Measurements from ENCODE around the gene HOXD4.

HOXD4 gene

DNA sequence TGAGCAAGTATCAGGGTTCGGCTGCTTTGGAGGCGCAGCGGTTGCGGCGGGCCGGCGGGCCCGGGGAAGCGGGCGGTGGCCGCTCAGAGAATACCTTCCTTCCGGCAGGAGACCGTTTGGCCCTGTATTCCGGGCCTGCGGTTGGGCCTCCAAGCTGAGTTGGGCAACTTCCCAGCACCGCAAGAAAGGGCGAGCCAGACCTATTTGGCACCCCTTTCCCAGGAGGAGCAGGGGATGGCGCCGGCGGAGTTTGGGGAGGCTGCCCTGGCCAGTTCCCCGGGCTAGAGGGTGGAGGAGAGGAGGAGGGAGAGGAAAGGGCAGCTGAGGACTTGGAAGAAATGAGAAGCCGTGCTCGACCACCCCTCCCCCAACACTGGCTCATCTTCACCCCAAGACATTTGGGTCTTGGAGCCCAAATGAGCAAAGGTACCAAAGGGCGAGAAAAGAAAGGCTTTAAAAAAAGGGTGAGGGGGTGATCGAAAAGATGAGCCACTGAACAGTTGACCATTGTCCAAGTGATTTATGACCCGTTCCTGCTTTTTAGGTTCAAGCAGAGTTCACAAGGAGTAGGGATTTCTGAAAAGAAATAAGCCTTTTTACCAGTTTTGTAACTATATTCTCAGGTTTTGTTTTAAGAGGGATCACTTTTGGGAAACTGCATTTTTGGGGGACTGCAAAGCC is 14.2 kb downstream of the HOXD4 start:
- no peak overlapping the region for H3K4me3 ChIP-seq (ENCODE audit: low read depth, low read length)
- TF ChIP-seq, protein P1, sequence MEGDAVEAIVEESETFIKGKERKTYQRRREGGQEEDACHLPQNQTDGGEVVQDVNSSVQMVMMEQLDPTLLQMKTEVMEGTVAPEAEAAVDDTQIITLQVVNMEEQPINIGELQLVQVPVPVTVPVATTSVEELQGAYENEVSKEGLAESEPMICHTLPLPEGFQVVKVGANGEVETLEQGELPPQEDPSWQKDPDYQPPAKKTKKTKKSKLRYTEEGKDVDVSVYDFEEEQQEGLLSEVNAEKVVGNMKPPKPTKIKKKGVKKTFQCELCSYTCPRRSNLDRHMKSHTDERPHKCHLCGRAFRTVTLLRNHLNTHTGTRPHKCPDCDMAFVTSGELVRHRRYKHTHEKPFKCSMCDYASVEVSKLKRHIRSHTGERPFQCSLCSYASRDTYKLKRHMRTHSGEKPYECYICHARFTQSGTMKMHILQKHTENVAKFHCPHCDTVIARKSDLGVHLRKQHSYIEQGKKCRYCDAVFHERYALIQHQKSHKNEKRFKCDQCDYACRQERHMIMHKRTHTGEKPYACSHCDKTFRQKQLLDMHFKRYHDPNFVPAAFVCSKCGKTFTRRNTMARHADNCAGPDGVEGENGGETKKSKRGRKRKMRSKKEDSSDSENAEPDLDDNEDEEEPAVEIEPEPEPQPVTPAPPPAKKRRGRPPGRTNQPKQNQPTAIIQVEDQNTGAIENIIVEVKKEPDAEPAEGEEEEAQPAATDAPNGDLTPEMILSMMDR (IDR thresholded peaks at IDR 0.05; ENCODE audit: insufficient read depth, low read depth, low read length, missing control alignments) = no peak
- no peak for DNase-seq (ENCODE audit: low read depth)

GRCh38 chr2:176166272-176166671 is 14.9 kb downstream of the HOXD4 start:
- no peak for DNase-seq (ENCODE audit: low read depth)
- H3K4me3 ChIP-seq (ENCODE audit: low read depth, low read length) = no peak overlapping the region
- TF ChIP-seq, protein P1 (IDR thresholded peaks at IDR 0.05; ENCODE audit: insufficient read depth, low read depth, low read length, missing control alignments) = no peak

GRCh38 chr2:176167398-176167797 is 16.0 kb downstream of the HOXD4 start:
- TF ChIP-seq, protein P1 (IDR thresholded peaks at IDR 0.05; ENCODE audit: insufficient read depth, low read depth, low read length, missing control alignments) = no peak
- H3K4me3 ChIP-seq (ENCODE audit: low read depth, low read length) = no peak overlapping the region
- DNase-seq (ENCODE audit: low read depth) = no peak

GRCh38 chr2:176169181-176169580 is 17.8 kb downstream of the HOXD4 start:
- TF ChIP-seq, protein P1 (IDR thresholded peaks at IDR 0.05; ENCODE audit: insufficient read depth, low read depth, low read length, missing control alignments) = no peak
- DNase-seq (ENCODE audit: low read depth) = no peak
- no peak overlapping the region for H3K4me3 ChIP-seq (ENCODE audit: low read depth, low read length)

DNA sequence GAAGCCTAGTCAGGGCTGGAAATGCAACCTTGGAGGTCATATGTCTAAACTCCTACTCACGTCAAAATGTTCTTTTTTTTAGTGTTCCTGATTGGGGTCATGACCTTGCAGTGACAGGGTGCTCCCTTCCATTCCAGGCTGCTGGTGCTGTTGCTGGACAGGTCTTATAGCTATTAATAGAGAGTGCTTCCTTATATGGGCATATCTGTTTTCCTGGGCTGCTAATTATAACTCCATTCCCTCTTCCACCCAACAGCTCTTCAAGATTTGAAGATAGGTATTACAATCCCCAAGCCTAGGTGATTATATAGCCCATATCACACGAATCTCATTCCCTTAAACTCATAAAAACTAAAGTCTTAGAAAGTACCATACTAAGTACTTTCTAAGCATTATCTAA is 18.4 kb downstream of the HOXD4 start:
- no peak overlapping the region for H3K4me3 ChIP-seq (ENCODE audit: low read depth, low read length)
- TF ChIP-seq, protein P1 (IDR thresholded peaks at IDR 0.05; ENCODE audit: insufficient read depth, low read depth, low read length, missing control alignments) = no peak
- DNase-seq (ENCODE audit: low read depth) = no peak

GRCh38 chr2:176170602-176171305 is 19.4 kb downstream of the HOXD4 start:
- DNase-seq (ENCODE audit: low read depth) = no peak
- no peak overlapping the region for H3K4me3 ChIP-seq (ENCODE audit: low read depth, low read length)
- TF ChIP-seq, protein P1 (IDR thresholded peaks at IDR 0.05; ENCODE audit: insufficient read depth, low read depth, low read length, missing control alignments) = no peak

Data from GM12865 (cell line).